CD14-positive monocyte (primary cell): ENCODE measurements around the gene FSD1. TPM values are rescaled to one million over a fixed set of nuclear protein-coding genes. Genes with fewer than 3 reads are reported as not detected.

Experiments
- DNase-seq, 3 donors: peaks; one replicate each; pipeline ENCODE4 v3.0.0-alpha.2; 2011 to 2022
- H2AFZ ChIP-seq: 2 replicates; pipeline ENCODE4 v1.6.0; 2012; ENCODE audit warnings: mild to moderate bottlenecking, low read depth, low read length, inconsistent platforms; ENCODE audit not compliant: insufficient read depth, poor library complexity, severe bottlenecking
- H3K27ac ChIP-seq, 2 donors: 1 replicate in 1 of 2; 2 replicates in 1 of 2; pipeline ENCODE4 v1.5.1; 2012 to 2013; ENCODE audit warnings: low read length in 2 of 2, control low read depth in 1 of 2, inconsistent platforms in 1 of 2, low read depth in 1 of 2, mild to moderate bottlenecking in 1 of 2
- H3K27me3 ChIP-seq, 2 donors: one replicate each; pipeline versions ENCODE4 v1.6.0 to v1.6.1; 2011 to 2013; ENCODE audit warnings: low read length in 2 of 2; ENCODE audit not compliant: control insufficient read depth in 2 of 2, insufficient read depth in 2 of 2
- H3K36me3 ChIP-seq, 2 donors: replicated peaks in 1 of 2; 1 replicate in 1 of 2; 2 replicates in 1 of 2; pipeline versions ENCODE4 v1.5.1 to v1.6.1; 2012 to 2013; ENCODE audit warnings: low read length in 2 of 2, control low read depth in 1 of 2, inconsistent platforms in 1 of 2, mild to moderate bottlenecking in 1 of 2; ENCODE audit not compliant: insufficient read depth in 2 of 2, control insufficient read depth in 1 of 2
- H3K4me1 ChIP-seq, 2 donors: 1 replicate in 1 of 2; 2 replicates in 1 of 2; pipeline versions ENCODE4 v1.5.1 to v1.6.1; 2012 to 2013; ENCODE audit warnings: low read length in 2 of 2, control low read depth in 1 of 2, inconsistent platforms in 1 of 2, mild to moderate bottlenecking in 1 of 2, moderate library complexity in 1 of 2; ENCODE audit not compliant: insufficient read depth in 2 of 2, control insufficient read depth in 1 of 2
- H3K4me2 ChIP-seq: replicated peaks from 2 replicates; pipeline ENCODE3; 2012; ENCODE audit warnings: low read length, moderate library complexity, mild to moderate bottlenecking; ENCODE audit not compliant: poor library complexity, severe bottlenecking; ENCODE audit errors: extremely low read depth
- H3K4me3 ChIP-seq, 3 experiments: fragments of 200-600 bp in 1 of 3; sonication (generic) in 1 of 3; replicated peaks in 1 of 3; 1 replicate in 2 of 3; 2 replicates in 1 of 3; pipeline ENCODE4 v1.5.1; 2011 to 2013; ENCODE audit warnings: low read length in 3 of 3, mild to moderate bottlenecking in 3 of 3, control low read depth in 2 of 3, low read depth in 2 of 3, inconsistent platforms in 1 of 3, moderate library complexity in 1 of 3
- H3K79me2 ChIP-seq: 2 replicates; pipeline ENCODE4 v1.6.0; 2012; ENCODE audit warnings: mild to moderate bottlenecking, control low read depth, inconsistent platforms, low read length, moderate library complexity; ENCODE audit not compliant: insufficient read depth
- H3K9ac ChIP-seq: 2 replicates; pipeline ENCODE4 v1.6.0; 2017; ENCODE audit warnings: low read length, mild to moderate bottlenecking; ENCODE audit not compliant: insufficient read depth, poor library complexity, severe bottlenecking
- H3K9me3 ChIP-seq, 2 donors: replicated peaks in 1 of 2; 1 replicate in 1 of 2; 2 replicates in 1 of 2; pipeline versions ENCODE4 v1.5.1 to v1.6.1; 2012 to 2013; ENCODE audit warnings: low read length in 2 of 2, control low read depth in 1 of 2; ENCODE audit not compliant: control insufficient read depth in 1 of 2, insufficient read depth in 1 of 2
- H4K20me1 ChIP-seq: 2 replicates; pipeline ENCODE4 v1.6.0; 2012; ENCODE audit warnings: mild to moderate bottlenecking, low read length, control low read depth, moderate library complexity; ENCODE audit not compliant: insufficient read depth
- H3K27ac Mint-ChIP-seq, 7 donors: one replicate each; pipeline ENCODE4 v1.8.0; 2020; ENCODE audit warnings: mild to moderate bottlenecking in 7 of 7, mixed read lengths in 7 of 7, moderate library complexity in 6 of 7, inconsistent platforms in 2 of 7
- H3K27me3 Mint-ChIP-seq, 3 donors: one replicate each; pipeline ENCODE4 v1.8.0; 2021 to 2022; ENCODE audit warnings: low read depth in 3 of 3, mild to moderate bottlenecking in 3 of 3, mixed read lengths in 3 of 3, moderate library complexity in 3 of 3, inconsistent platforms in 1 of 3
- H3K36me3 Mint-ChIP-seq, 2 donors: one replicate each; pipeline ENCODE4 v1.8.0; 2020; ENCODE audit warnings: mixed read lengths in 2 of 2, inconsistent platforms in 1 of 2, mild to moderate bottlenecking in 1 of 2
- H3K4me1 Mint-ChIP-seq: one replicate; pipeline ENCODE4 v1.8.0; 2020; ENCODE audit warnings: mild to moderate bottlenecking, mixed read lengths
- H3K4me3 Mint-ChIP-seq, 2 donors: one replicate each; pipeline ENCODE4 v1.8.0; 2020; ENCODE audit warnings: mild to moderate bottlenecking in 2 of 2, mixed read lengths in 2 of 2, moderate library complexity in 1 of 2
- H3K9me3 Mint-ChIP-seq, 7 donors: one replicate each; pipeline ENCODE4 v1.8.0; 2020 to 2022; ENCODE audit warnings: mixed read lengths in 7 of 7, mild to moderate bottlenecking in 6 of 7, moderate library complexity in 6 of 7, inconsistent platforms in 2 of 7
- CTCF ChIP-seq: fragments of 200-600 bp; IDR thresholded peaks from one replicate; pipeline ENCODE4 v1.8.0; 2022; ENCODE audit warnings: antibody characterized with exemption, mild to moderate bottlenecking
- WGBS: methylation state at CpG from one replicate; pipeline ENCODE4 v1.1.5; 2013; ENCODE audit warnings: missing lambda C conversion rate; ENCODE audit not compliant: insufficient coverage; 5-methylcytosine and 5-hydroxymethylcytosine counted together
- intact Hi-C, 2 donors: fragments of 100-400 bp; cut with micrococcal nuclease; formaldehyde crosslinking; loops; one replicate each; pipeline versions ENCODE4 v1.15.0 to v1.15.1; 2023
- polyA plus RNA-seq, 3 donors: library from polyadenylated mRNA; depleted of rRNA in 1 of 3; unstranded in 2 of 3; stranded (reverse) in 1 of 3; fragments of 300-500 nt in 2 of 3; fragments of >200 nt in 1 of 3; fragmentation: Illumina TruSeq in 2 of 3; gene quantifications; 1 replicate in 2 of 3; 2 replicates in 1 of 3; pipeline ENCODE4 v1.2.3, GENCODE V29; 2012 to 2021

FSD1 gene
- polyA plus RNA-seq, 3 donors: 0.39 TPM; not detected in 2

GRCh38 chr19:4278419-4279266, 25.8 kb upstream of the FSD1 start, which contains the start of gene SHD:
Gene SHD (plus strand): TSS chr19:4279266. CDS start chr19:4280064, 798 bp downstream.
- Histone ChIP-seq H3K79me2 (no peaks in the 10 kb centered on the region), H3K4me2 (no peak within 1 kb of the TSS), H3K9me3 (no peaks in the 10 kb centered on the region), H3K4me1 (no peaks in the 10 kb centered on the region), H3K27ac (no peak within 1 kb of the TSS), H4K20me1 (no peaks in the 10 kb centered on the region), H3K36me3 (no peaks in the 10 kb centered on the region), H3K4me3 (no peak within 1 kb of the TSS), H2AFZ (no peak within 1 kb of the TSS), H3K9ac (no peak within 1 kb of the TSS), H3K27me3 (peaks cover 20 to 32% of the 10 kb centered on the region in 2 donors)
- peak within 1 kb of the TSS in 1 of 2 donors; percentile 85 for H3K4me3 Mint-ChIP-seq
- 0% methylated on average over 16 of the region's 44 CpGs for WGBS
- peaks cover 0 to 2% of the 10 kb centered on the region in 2 donors for H3K36me3 Mint-ChIP-seq
- no peak within 1 kb of the TSS for H3K27ac Mint-ChIP-seq
- TF ChIP-seq CTCF: no peak
- peaks cover 40 to 61% (median 40%) of the 10 kb centered on the region in 3 donors for H3K27me3 Mint-ChIP-seq
- H3K4me1 Mint-ChIP-seq: peaks cover 3% of the 10 kb centered on the region
- no peak for DNase-seq
- intact Hi-C loops: no loop called here
- H3K9me3 Mint-ChIP-seq: peaks cover 0 to 7% (median 3%) of the 10 kb centered on the region in 7 donors

DNA sequence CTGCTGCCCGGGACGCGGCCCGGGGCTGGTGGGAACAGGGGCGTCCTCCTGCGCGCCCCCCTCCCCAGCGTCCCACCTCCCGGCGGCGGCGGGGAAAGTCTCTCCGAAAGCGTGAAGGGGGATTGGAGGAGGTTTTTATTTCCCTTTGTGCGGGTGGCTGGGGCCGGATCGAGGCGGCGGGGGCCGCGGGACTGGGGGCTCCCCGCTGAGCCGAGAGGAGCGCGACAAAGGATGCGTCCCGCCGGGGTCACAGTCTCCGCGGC, 25.2 kb upstream of the FSD1 start:
- no peaks in the 10 kb centered on the region for H3K9me3 ChIP-seq
- TF ChIP-seq CTCF: no peak

More for the DNA sequence above, 25.2 kb upstream of the FSD1 start:
- intact Hi-C loops: no loop called here
- Histone ChIP-seq H3K79me2 (no peaks in the 10 kb centered on the region), H3K4me1 (no peaks in the 10 kb centered on the region), H3K4me3 (no peak overlapping the region), H3K27me3 (peaks cover 20 to 32% of the 10 kb centered on the region in 2 donors), H2AFZ (no peak overlapping the region), H3K4me2 (no peak overlapping the region), H3K36me3 (no peaks in the 10 kb centered on the region), H3K27ac (no peak overlapping the region), H4K20me1 (no peaks in the 10 kb centered on the region), H3K9ac (no peak overlapping the region)
- Mint-ChIP-seq H3K27me3 (peaks cover 40 to 61% (median 42%) of the 10 kb centered on the region in 3 donors), H3K27ac (no peak overlapping the region), H3K36me3 (peaks cover 0 to 2% of the 10 kb centered on the region in 2 donors), H3K4me1 (peaks cover 3% of the 10 kb centered on the region), H3K4me3 (no peak overlapping the region), H3K9me3 (peaks cover 0 to 7% (median 3%) of the 10 kb centered on the region in 7 donors)
- DNase-seq: no peak
- WGBS: 0% methylated on average over 26 of the region's 30 CpGs
